ENCODE results near the gene TENM3. TPM values are rescaled to one million over a fixed set of nuclear protein-coding genes. Genes with fewer than 3 reads are reported as not detected.

TENM3 gene
- total and polyA plus RNA-seq, 2 of the 8 experiments (the other 6 are each of a cell fraction or from before 2014, with no cell fraction given), result 36.9 to 69.3 TPM

- no peaks in the 10 kb centered on the region for H3K27me3 ChIP-seq (replicated peaks in 1 of 4; ENCODE audit: control insufficient read depth in 3 of 4, extremely low read depth in 1 of 4, insufficient read depth in 3 of 4, low read length in 3 of 4)
- no peak overlapping the region for H2BK12ac ChIP-seq (ENCODE audit: low read depth, low read length)
- no peak overlapping the region for H2AK5ac ChIP-seq (ENCODE audit: low read depth, low read length)
- H3K9ac ChIP-seq (replicated peaks in 1 of 4; ENCODE audit: extremely low read depth in 1 of 4, low read depth in 3 of 4, low read length in 3 of 4), result no peak overlapping the region
- H3K4ac ChIP-seq (replicated peaks; ENCODE audit: insufficient read length, low read depth, low read length), result no peak overlapping the region
- no peak overlapping the region for H2BK15ac ChIP-seq (ENCODE audit: low read length)
- no peak overlapping the region for H4K5ac ChIP-seq (ENCODE audit: insufficient read length, low read depth, low read length)
- peaks cover 0 to 44% (median 28%) of the 10 kb centered on the region in 4 experiments; a peak in 5 of 8 replicates for H3K36me3 ChIP-seq (ENCODE audit: control insufficient read depth in 2 of 4, insufficient read depth in 4 of 4, low read length in 3 of 4)
- H4K20me1 ChIP-seq (replicated peaks in 1 of 2; ENCODE audit: control insufficient read depth in 1 of 2, insufficient read depth in 2 of 2, low read length in 2 of 2), result no peaks in the 10 kb centered on the region
- H2AFZ ChIP-seq (ENCODE audit: low read length), result no peak overlapping the region
- no peak overlapping the region for H2BK5ac ChIP-seq (ENCODE audit: low read depth, low read length)
- FAIRE-seq (no peak), DNase-seq (ENCODE audit: low read depth in 1 of 2, low spot score in 2 of 2) (no peak)
- H3K23me2 ChIP-seq (ENCODE audit: low read depth, low read length), result no peaks in the 10 kb centered on the region
- H4K91ac ChIP-seq (replicated peaks; ENCODE audit: insufficient read length, low read length), result no peak overlapping the region
- H3K18ac ChIP-seq (ENCODE audit: extremely low read depth, low read length), result no peak overlapping the region
- no peak overlapping the region for H2BK120ac ChIP-seq (replicated peaks; ENCODE audit: low read depth, low read length)
- no peak overlapping the region for H4K8ac ChIP-seq (ENCODE audit: extremely low read depth, insufficient read depth, low read length)
- H3K56ac ChIP-seq (replicated peaks; ENCODE audit: insufficient read length, low read depth, low read length), result no peak overlapping the region
- H3K79me1 ChIP-seq (ENCODE audit: low read depth, low read length), result no peaks in the 10 kb centered on the region
- H3K4me3 ChIP-seq (ENCODE audit: extremely low read depth in 1 of 4, insufficient read depth in 2 of 4, low read depth in 3 of 4, low read length in 4 of 4), result no peak overlapping the region
- no peaks in the 10 kb centered on the region for H3K79me2 ChIP-seq (ENCODE audit: control insufficient read depth in 1 of 2, insufficient read depth in 2 of 2, low read length in 2 of 2)
- H3K4me2 ChIP-seq (ENCODE audit: insufficient read depth in 1 of 2, low read depth in 2 of 2, low read length in 2 of 2), result no peak overlapping the region
- no peaks in the 10 kb centered on the region for H3K4me1 ChIP-seq (replicated peaks in 1 of 4; ENCODE audit: control insufficient read depth in 3 of 4, insufficient read depth in 4 of 4, low read length in 3 of 4)
- H3K27ac ChIP-seq (ENCODE audit: low read depth, low read length), result no peak overlapping the region
- 91% methylated on average over 7 of the region's 7 CpGs; no CpG with 5 or more reads in 1 of the 2 experiments for WGBS, 2 experiments (ENCODE audit: extremely low coverage in 1 of 2, insufficient coverage in 1 of 2, insufficient read length in 1 of 2, insufficient replicate concordance in 2 of 2, low coverage in 1 of 2, low lambda C conversion rate in 2 of 2, missing lambda C conversion rate in 1 of 2)
- H3K9me3 ChIP-seq (ENCODE audit: insufficient read depth in 2 of 2, low read depth in 1 of 2, low read length in 1 of 2), result peaks cover 6 to 9% of the 10 kb centered on the region in 2 experiments; a peak in 3 of 4 replicates
- H2BK20ac ChIP-seq (ENCODE audit: low read length), result no peak overlapping the region
- ChIA-PET POLR2A (ENCODE audit: partially characterized antibody) (no interaction called here), CTCF (ENCODE audit: partially characterized antibody) (interaction anchor here (0.7 to 1.7 kb wide), 5 partner anchors 17 to 514 kb away, joined by 3 to 4 read pairs (median 3); no protein-coding TSS in a partner anchor)
- H3K23ac ChIP-seq (ENCODE audit: insufficient read length), result no peak overlapping the region
- no peak overlapping the region for H3K14ac ChIP-seq (ENCODE audit: insufficient read length)
- TF ChIP-seq CBX5 (IDR thresholded peaks at IDR 0.05; ENCODE audit: low read depth, low read length) (no peak), EZH2 (IDR thresholded peaks at IDR 0.05; ENCODE audit: low read depth, low read length, severe bottlenecking) (no peak), TEAD4 (IDR thresholded peaks at IDR 0.05; ENCODE audit: low read depth, low read length) (no peak), SUZ12 (IDR thresholded peaks at IDR 0.05; ENCODE audit: low read length) (no peak), TBP (IDR thresholded peaks at IDR 0.05; ENCODE audit: low read depth, low read length) (no peak), RAD21 (IDR thresholded peaks at IDR 0.05 in 1 of 2, conservative IDR thresholded peaks at IDR 0.05 in 1 of 2; ENCODE audit: low read depth in 2 of 2, low read length in 2 of 2) (no peak), RXRA (IDR thresholded peaks at IDR 0.05; ENCODE audit: insufficient read depth, low read depth, low read length) (no peak), JUN (IDR thresholded peaks at IDR 0.05; ENCODE audit: low read depth, low read length) (no peak), HDAC6 (IDR thresholded peaks at IDR 0.05; ENCODE audit: low read depth, low read length) (no peak)
Observed at GRCh38 chr4:182789529-182789928, 546.3 kb downstream of the TENM3 start.
